ENCODE results near the gene TERT.
"Not testable (repeated sequence)": the region's sequence is repeated elsewhere in the genome, so short reads cannot be mapped to it uniquely, and the experiment has no call there.

DNA sequence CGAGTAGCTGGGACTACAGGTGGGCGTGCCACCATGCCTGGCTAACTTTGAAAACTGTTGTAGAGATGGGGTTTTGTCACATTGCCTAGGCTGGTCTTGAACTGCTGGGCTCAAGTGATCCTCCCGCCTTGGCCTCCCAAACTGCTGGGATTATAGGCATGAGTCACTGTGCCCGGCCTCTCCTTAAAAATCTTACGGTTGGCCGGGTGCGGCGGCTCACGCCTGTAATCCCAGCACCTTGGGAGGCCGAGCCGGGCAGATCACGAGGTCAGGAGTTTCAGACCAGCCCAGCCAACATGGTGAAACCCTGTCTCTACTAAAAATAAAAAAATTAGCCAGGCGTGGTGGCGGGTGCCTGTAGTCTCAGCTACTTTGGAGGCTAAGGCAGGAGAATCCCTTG, 47.8 kb upstream of the TERT start:
- not testable (repeated sequence) for TF ChIP-seq POLR2AphosphoS5, POLR2A (IDR thresholded peaks at IDR 0.05)
- TF ChIP-seq, protein P1, sequence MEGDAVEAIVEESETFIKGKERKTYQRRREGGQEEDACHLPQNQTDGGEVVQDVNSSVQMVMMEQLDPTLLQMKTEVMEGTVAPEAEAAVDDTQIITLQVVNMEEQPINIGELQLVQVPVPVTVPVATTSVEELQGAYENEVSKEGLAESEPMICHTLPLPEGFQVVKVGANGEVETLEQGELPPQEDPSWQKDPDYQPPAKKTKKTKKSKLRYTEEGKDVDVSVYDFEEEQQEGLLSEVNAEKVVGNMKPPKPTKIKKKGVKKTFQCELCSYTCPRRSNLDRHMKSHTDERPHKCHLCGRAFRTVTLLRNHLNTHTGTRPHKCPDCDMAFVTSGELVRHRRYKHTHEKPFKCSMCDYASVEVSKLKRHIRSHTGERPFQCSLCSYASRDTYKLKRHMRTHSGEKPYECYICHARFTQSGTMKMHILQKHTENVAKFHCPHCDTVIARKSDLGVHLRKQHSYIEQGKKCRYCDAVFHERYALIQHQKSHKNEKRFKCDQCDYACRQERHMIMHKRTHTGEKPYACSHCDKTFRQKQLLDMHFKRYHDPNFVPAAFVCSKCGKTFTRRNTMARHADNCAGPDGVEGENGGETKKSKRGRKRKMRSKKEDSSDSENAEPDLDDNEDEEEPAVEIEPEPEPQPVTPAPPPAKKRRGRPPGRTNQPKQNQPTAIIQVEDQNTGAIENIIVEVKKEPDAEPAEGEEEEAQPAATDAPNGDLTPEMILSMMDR (IDR thresholded peaks at IDR 0.05) = not testable (repeated sequence)
